OCI-LY3 (cell line): ENCODE data around the gene HIF1AN.

ENCODE experiments used
- H2AFZ ChIP-seq: fragments of 200-600, 300-600 bp; shearing (Covaris generic); 2 replicates; pipeline ENCODE4 v1.6.0; 2014; ENCODE audit warnings: antibody characterized with exemption, low read depth, low read length
- H3K27ac ChIP-seq: fragments of 200-600, 300-600 bp; sonication (generic); 2 replicates; pipeline ENCODE4 v1.5.1; 2014; ENCODE audit warnings: mild to moderate bottlenecking, low read length, moderate library complexity, mixed read lengths
- H3K27me3 ChIP-seq: fragments of 200-600, 300-600 bp; sonication (generic); 2 replicates; pipeline ENCODE4 v1.6.1; 2014; ENCODE audit warnings: low read depth, low read length, mixed read lengths
- H3K36me3 ChIP-seq: fragments of 200-600, 300-600 bp; sonication (generic); replicated peaks from 2 replicates; pipeline ENCODE3; 2014; ENCODE audit warnings: low read depth, low read length, mixed read lengths
- H3K4me1 ChIP-seq: fragments of 300-600, 200-600 bp; sonication (generic); 2 replicates; pipeline ENCODE4 v1.6.1; 2014; ENCODE audit warnings: low read length, mixed read lengths
- H3K4me2 ChIP-seq: fragments of 200-600, 300-600 bp; sonication (generic); 2 replicates; pipeline ENCODE4 v1.6.1; 2014; ENCODE audit warnings: low read length, mixed read lengths
- H3K4me3 ChIP-seq: fragments of 300-600, 200-600 bp; sonication (generic); 2 replicates; pipeline ENCODE4 v1.5.1; 2014; ENCODE audit warnings: antibody characterized with exemption, mild to moderate bottlenecking, low read length, moderate library complexity
- H3K79me2 ChIP-seq: fragments of 300-600, 200-600 bp; shearing (Covaris generic); 2 replicates; pipeline ENCODE4 v1.6.1; 2014; ENCODE audit warnings: mild to moderate bottlenecking, low read length, mixed read lengths
- H3K9ac ChIP-seq: fragments of 300-600, 200-600 bp; shearing (Covaris generic); 2 replicates; pipeline ENCODE4 v1.6.0; 2014; ENCODE audit warnings: mild to moderate bottlenecking, low read length, moderate library complexity
- H3K9me3 ChIP-seq: fragments of 200-600, 300-600 bp; shearing (Covaris generic); 2 replicates; pipeline ENCODE4 v1.6.1; 2014; ENCODE audit warnings: low read length, mixed read lengths; ENCODE audit not compliant: insufficient read depth
- H4K20me1 ChIP-seq: fragments of 200-600, 300-600 bp; sonication (generic); 2 replicates; pipeline ENCODE4 v1.6.1; 2016; ENCODE audit warnings: low read length, mixed read lengths; ENCODE audit not compliant: insufficient read depth
- EZH2phosphoT487 ChIP-seq: fragments of 200-600 bp; shearing (Covaris generic); IDR thresholded peaks from 2 replicates; pipeline ENCODE4 v1.6.1; 2018; ENCODE audit warnings: antibody characterized with exemption, mixed run types, low read depth
- TF ChIP-seq, protein P1 (sequence below): fragments of 200-600, 300-600 bp; sonication (generic); IDR thresholded peaks from 2 replicates; pipeline ENCODE4 v1.5.1; 2014; ENCODE audit warnings: antibody characterized with exemption, low read length, low read depth

The HIF1AN gene

DNA sequence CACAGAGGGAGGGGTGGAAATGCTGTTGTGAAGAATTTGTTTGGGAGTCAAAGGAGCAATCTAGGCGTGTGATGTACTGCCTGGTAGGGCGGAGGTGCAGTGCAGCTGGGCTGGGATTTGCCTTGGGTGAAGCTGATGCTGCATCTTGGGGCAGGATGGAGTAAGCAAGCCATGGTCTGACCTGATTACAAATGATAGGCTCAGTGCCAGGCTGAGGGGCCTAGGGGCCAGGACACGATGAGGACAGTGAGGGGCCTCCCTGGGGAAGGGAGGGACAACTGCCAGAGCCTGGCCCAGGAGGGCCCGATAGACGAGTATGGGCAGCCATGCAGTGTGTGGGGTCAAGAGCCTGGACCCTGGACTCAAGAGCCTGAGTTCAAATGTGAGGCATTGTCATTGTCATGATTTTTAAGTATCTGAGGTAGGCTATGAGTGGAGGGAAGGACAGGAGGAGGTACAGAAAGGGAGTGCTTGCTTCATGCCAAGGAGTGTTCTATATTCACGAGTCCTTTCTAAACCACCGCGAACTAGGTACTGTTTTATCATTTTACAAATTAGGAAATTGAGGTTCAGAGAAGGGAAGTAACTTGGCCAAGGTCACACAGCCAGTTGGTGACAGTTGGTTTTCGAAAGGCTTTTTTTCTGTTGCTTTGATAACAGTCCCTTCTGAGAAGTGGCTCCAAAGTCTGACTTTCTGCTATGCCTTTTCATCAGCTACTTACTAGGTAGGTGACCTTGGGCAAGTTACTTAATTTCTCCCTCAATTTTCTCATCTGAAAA is 29.7 kb downstream of the HIF1AN start:
- no peaks in the 10 kb centered on the region for H4K20me1 ChIP-seq
- no peak overlapping the region for H3K9ac ChIP-seq
- 0 out of 2 replicates have a peak, but pooled peaks cover under 1% of the 10 kb centered on the region for H3K4me1 ChIP-seq
- H3K27me3 ChIP-seq: no peaks in the 10 kb centered on the region
- H3K4me2 ChIP-seq: no peak overlapping the region
- H3K79me2 ChIP-seq: no peaks in the 10 kb centered on the region
- H3K9me3 ChIP-seq: no peaks in the 10 kb centered on the region
- TF ChIP-seq, protein P1, sequence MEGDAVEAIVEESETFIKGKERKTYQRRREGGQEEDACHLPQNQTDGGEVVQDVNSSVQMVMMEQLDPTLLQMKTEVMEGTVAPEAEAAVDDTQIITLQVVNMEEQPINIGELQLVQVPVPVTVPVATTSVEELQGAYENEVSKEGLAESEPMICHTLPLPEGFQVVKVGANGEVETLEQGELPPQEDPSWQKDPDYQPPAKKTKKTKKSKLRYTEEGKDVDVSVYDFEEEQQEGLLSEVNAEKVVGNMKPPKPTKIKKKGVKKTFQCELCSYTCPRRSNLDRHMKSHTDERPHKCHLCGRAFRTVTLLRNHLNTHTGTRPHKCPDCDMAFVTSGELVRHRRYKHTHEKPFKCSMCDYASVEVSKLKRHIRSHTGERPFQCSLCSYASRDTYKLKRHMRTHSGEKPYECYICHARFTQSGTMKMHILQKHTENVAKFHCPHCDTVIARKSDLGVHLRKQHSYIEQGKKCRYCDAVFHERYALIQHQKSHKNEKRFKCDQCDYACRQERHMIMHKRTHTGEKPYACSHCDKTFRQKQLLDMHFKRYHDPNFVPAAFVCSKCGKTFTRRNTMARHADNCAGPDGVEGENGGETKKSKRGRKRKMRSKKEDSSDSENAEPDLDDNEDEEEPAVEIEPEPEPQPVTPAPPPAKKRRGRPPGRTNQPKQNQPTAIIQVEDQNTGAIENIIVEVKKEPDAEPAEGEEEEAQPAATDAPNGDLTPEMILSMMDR: no peak
- no peak for TF ChIP-seq EZH2phosphoT487
- no peak overlapping the region for H3K27ac ChIP-seq
- H3K36me3 ChIP-seq: no peaks in the 10 kb centered on the region
- no peak overlapping the region for H3K4me3 ChIP-seq
- no peak overlapping the region for H2AFZ ChIP-seq

DNA sequence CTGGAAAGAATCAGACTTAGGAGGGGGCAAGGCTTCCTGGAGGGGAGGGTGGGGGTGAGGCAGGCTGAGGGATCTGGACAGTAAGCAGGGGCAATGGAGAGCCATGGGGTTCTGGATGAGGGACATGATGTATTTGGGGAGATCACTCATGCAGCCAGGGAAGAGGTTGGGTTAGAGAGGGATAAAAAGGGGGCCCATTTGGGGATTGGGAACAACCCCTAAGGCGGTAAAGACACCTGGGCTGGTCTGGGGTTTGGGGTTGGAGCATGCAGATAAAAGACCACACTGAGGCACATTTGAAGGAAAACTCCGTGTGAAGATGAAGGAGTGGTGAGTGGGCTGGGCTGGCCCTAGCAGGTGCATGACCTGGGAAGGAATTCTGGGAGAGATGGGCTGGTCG is 30.8 kb downstream of the HIF1AN start:
- Histone ChIP-seq H2AFZ (no peak overlapping the region), H4K20me1 (no peaks in the 10 kb centered on the region), H3K27ac (no peak overlapping the region), H3K9ac (no peak overlapping the region), H3K36me3 (no peaks in the 10 kb centered on the region), H3K9me3 (no peaks in the 10 kb centered on the region), H3K79me2 (no peaks in the 10 kb centered on the region), H3K27me3 (no peaks in the 10 kb centered on the region), H3K4me3 (no peak overlapping the region), H3K4me2 (no peak overlapping the region), H3K4me1 (peaks cover 8% of the 10 kb centered on the region; the same call in 1 of the 2 replicates)
- no peak for TF ChIP-seq EZH2phosphoT487
- TF ChIP-seq, protein P1: no peak

- Histone ChIP-seq H3K9ac (no peak overlapping the region), H3K9me3 (no peaks in the 10 kb centered on the region), H3K27me3 (no peaks in the 10 kb centered on the region), H3K4me3 (no peak overlapping the region), H2AFZ (no peak overlapping the region), H3K79me2 (no peaks in the 10 kb centered on the region), H4K20me1 (no peaks in the 10 kb centered on the region), H3K4me1 (peaks cover 8% of the 10 kb centered on the region; the same call in 1 of the 2 replicates), H3K27ac (no peak overlapping the region), H3K36me3 (no peaks in the 10 kb centered on the region), H3K4me2 (no peak overlapping the region)
- no peak for TF ChIP-seq EZH2phosphoT487
- TF ChIP-seq, protein P1: no peak
Observed at GRCh38 chr10:100567249-100567648, 31.5 kb downstream of the HIF1AN start.

DNA sequence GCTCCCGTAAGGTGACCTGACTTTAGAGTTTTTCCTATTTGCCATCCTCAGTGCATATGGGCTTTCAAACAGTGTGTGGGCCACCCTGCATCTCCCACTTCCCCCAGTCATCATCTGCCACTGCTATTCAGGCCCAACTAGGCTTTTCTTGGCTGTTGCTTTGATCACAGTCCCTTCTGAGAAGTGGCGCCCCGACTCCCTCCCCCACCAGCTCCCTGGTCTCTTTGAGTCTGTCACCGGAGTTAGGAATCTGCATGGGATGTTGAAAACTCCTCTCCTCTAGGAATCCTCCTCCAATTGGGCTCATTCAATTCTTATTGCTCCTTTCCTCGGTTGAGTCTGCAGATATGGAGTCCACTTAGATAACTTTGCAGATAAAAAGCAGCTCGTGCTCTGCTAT is 32.1 kb downstream of the HIF1AN start:
- Histone ChIP-seq H3K79me2 (no peaks in the 10 kb centered on the region), H3K27ac (no peak overlapping the region), H3K27me3 (no peaks in the 10 kb centered on the region), H3K9ac (no peak overlapping the region), H4K20me1 (no peaks in the 10 kb centered on the region), H3K9me3 (no peaks in the 10 kb centered on the region), H2AFZ (no peak overlapping the region), H3K36me3 (no peaks in the 10 kb centered on the region), H3K4me1 (peaks cover 8% of the 10 kb centered on the region; the same call in 1 of the 2 replicates), H3K4me2 (no peak overlapping the region), H3K4me3 (no peak overlapping the region)
- TF ChIP-seq EZH2phosphoT487: no peak
- TF ChIP-seq, protein P1: no peak
